ENCODE results near the gene FAM222B.

DNA sequence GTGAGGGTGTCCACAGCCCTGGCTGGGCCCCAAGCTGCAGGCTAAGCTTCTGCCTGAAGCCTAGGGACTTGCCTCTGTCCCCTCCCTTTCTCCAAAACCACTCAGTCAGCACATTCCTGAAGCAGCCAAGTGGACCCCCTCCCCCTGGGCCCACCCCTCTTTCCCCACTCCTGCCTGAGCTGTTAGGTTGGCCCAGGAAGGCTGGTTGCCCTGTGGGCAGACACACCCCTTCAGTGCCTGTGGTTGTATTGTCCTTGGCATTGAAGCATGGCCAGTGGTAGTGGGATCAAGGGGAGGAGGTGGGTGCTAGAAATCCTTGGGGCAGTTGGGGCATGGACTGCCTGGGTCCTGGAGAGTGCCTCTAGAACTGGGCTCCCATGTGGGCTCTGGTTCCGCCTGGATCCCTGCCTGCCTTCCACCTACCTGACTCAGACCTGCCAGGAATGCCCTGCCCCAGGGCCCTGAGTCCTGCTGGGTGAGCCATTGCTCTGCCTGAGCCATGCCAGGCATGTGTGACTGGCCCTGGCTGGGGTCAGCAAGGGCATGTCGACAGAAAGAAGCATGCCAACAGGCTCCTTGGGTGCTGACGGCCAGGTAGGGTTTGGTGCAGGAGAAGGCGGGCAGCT, 96.7 kb downstream of the FAM222B start:
- TF ChIP-seq CTCF (IDR thresholded peaks at IDR 0.05) (no peak), POLR2A (IDR thresholded peaks at IDR 0.05) (no peak)
